Central memory CD8-positive, alpha-beta T cell (primary cell): ENCODE results near the gene MIA3.

Source experiments
- ATAC-seq: fragments of 150-1000 bp; cut with Tn5 transposase; replicated peaks from 2 replicates; pipeline ENCODE4 v1.10.0; 2022; ENCODE audit warnings: mild to moderate bottlenecking, moderate FRiP score, moderate number of reproducible peaks; ENCODE audit not compliant: poor library complexity, severe bottlenecking; ENCODE audit errors: extremely low read depth
- DNase-seq, 2 donors: peaks; one replicate each; pipeline ENCODE4 v3.0.0; 2021; ENCODE audit warnings: low spot score in 2 of 2
- H3K27ac Mint-ChIP-seq: one replicate; pipeline ENCODE4 v1.8.0; 2022; ENCODE audit warnings: low read depth, mild to moderate bottlenecking, moderate library complexity, mixed read lengths
- H3K27me3 Mint-ChIP-seq: one replicate; pipeline ENCODE4 v1.8.0; 2022; ENCODE audit warnings: mixed read lengths
- H3K36me3 Mint-ChIP-seq: one replicate; pipeline ENCODE4 v1.8.0; 2022; ENCODE audit warnings: mild to moderate bottlenecking, moderate library complexity, mixed read lengths; ENCODE audit not compliant: insufficient read depth
- H3K4me1 Mint-ChIP-seq: one replicate; pipeline ENCODE4 v1.8.0; 2022; ENCODE audit warnings: mixed read lengths
- H3K4me3 Mint-ChIP-seq: one replicate; pipeline ENCODE4 v1.8.0; 2022; ENCODE audit warnings: mild to moderate bottlenecking, moderate library complexity, mixed read lengths
- H3K9me3 Mint-ChIP-seq: one replicate; pipeline ENCODE4 v1.8.0; 2022; ENCODE audit warnings: mixed read lengths

MIA3 gene

GRCh38 chr1:222702210-222702609, 84.3 kb downstream of the MIA3 start:
- Mint-ChIP-seq H3K4me1 (peaks cover 39% of the 10 kb centered on the region), H3K36me3 (peaks cover 29% of the 10 kb centered on the region), H3K27ac (no peak overlapping the region), H3K9me3 (no peaks in the 10 kb centered on the region), H3K27me3 (no peaks in the 10 kb centered on the region), H3K4me3 (no peak overlapping the region)
- ATAC-seq (no peak), DNase-seq (no peak)

GRCh38 chr1:222704260-222704659, 86.4 kb downstream of the MIA3 start:
- no peak for DNase-seq
- ATAC-seq, result no peak
- Mint-ChIP-seq H3K4me1 (peaks cover 40% of the 10 kb centered on the region), H3K9me3 (no peaks in the 10 kb centered on the region), H3K27me3 (no peaks in the 10 kb centered on the region), H3K4me3 (no peak overlapping the region), H3K27ac (peak overlapping the region; percentile 32), H3K36me3 (peaks cover 30% of the 10 kb centered on the region)

GRCh38 chr1:222706815-222707214, 88.9 kb downstream of the MIA3 start:
- peaks cover 58% of the 10 kb centered on the region for H3K4me1 Mint-ChIP-seq

GRCh38 chr1:222709700-222710153, 91.8 kb downstream of the MIA3 start:
- Mint-ChIP-seq H3K4me1 (peaks cover 55% of the 10 kb centered on the region), H3K36me3 (peaks cover 33% of the 10 kb centered on the region), H3K27me3 (no peaks in the 10 kb centered on the region), H3K9me3 (no peaks in the 10 kb centered on the region), H3K4me3 (no peak overlapping the region), H3K27ac (no peak overlapping the region)
- ATAC-seq (no peak), DNase-seq (no peak)

More at GRCh38 chr1:222706815-222707214, 88.9 kb downstream of the MIA3 start:
- DNase-seq (no peak), ATAC-seq (no peak)
- no peak overlapping the region for H3K4me3 Mint-ChIP-seq
- no peaks in the 10 kb centered on the region for H3K27me3 Mint-ChIP-seq
- no peaks in the 10 kb centered on the region for H3K9me3 Mint-ChIP-seq
- peaks cover 25% of the 10 kb centered on the region for H3K36me3 Mint-ChIP-seq
- no peak overlapping the region for H3K27ac Mint-ChIP-seq

- H3K27ac Mint-ChIP-seq, result peak overlapping the region; percentile 97
- H3K27me3 Mint-ChIP-seq, result no peaks in the 10 kb centered on the region
- peaks cover 49% of the 10 kb centered on the region for H3K4me1 Mint-ChIP-seq
- H3K36me3 Mint-ChIP-seq, result peaks cover 38% of the 10 kb centered on the region
- DNase-seq (peak; percentile 24 to 35), ATAC-seq (peak; percentile 35)
- H3K9me3 Mint-ChIP-seq, result no peaks in the 10 kb centered on the region
- peak overlapping the region; percentile 99 for H3K4me3 Mint-ChIP-seq
Measured at GRCh38 chr1:222711319-222712252, 93.7 kb downstream of the MIA3 start.

- Mint-ChIP-seq H3K36me3 (peaks cover 41% of the 10 kb centered on the region), H3K4me1 (peaks cover 56% of the 10 kb centered on the region), H3K9me3 (no peaks in the 10 kb centered on the region), H3K27me3 (no peaks in the 10 kb centered on the region), H3K4me3 (peak within 1 kb of the TSS; percentile 99), H3K27ac (peak within 1 kb of the TSS; percentile 97)
- peak; percentile 92 to 97 for DNase-seq
- ATAC-seq, result peak; percentile 72
Measured at GRCh38 chr1:222712253-222713090, 94.6 kb downstream of the MIA3 start, which contains the start of the genes AIDA and BROX. AIDA (minus strand) TSS chr1:222712491; CDS start chr1:222712317, 174 bp downstream. BROX (plus strand) TSS chr1:222712564; CDS start chr1:222715700, 3,136 bp downstream.

GRCh38 chr1:222713091-222713961, 95.4 kb downstream of the MIA3 start:
- Mint-ChIP-seq H3K27me3 (no peaks in the 10 kb centered on the region), H3K9me3 (no peaks in the 10 kb centered on the region), H3K36me3 (peaks cover 47% of the 10 kb centered on the region), H3K4me1 (peaks cover 57% of the 10 kb centered on the region), H3K4me3 (peak overlapping the region; percentile 99), H3K27ac (peak overlapping the region; percentile 97)
- DNase-seq (peak; percentile 79 to 86), ATAC-seq (peak; percentile 75)

- no peak for ATAC-seq
- Mint-ChIP-seq H3K27me3 (no peaks in the 10 kb centered on the region), H3K27ac (no peak overlapping the region), H3K36me3 (peaks cover 68% of the 10 kb centered on the region), H3K4me1 (peaks cover 44% of the 10 kb centered on the region), H3K4me3 (no peak overlapping the region), H3K9me3 (no peaks in the 10 kb centered on the region)
- no peak for DNase-seq
Measured at GRCh38 chr1:222716393-222716792, 98.5 kb downstream of the MIA3 start.
